Measurements from ENCODE around the gene ECHS1.
"Not testable (repeated sequence)": the region's sequence is repeated elsewhere in the genome, so short reads cannot be mapped to it uniquely, and the experiment has no call there.

ECHS1 gene

DNA sequence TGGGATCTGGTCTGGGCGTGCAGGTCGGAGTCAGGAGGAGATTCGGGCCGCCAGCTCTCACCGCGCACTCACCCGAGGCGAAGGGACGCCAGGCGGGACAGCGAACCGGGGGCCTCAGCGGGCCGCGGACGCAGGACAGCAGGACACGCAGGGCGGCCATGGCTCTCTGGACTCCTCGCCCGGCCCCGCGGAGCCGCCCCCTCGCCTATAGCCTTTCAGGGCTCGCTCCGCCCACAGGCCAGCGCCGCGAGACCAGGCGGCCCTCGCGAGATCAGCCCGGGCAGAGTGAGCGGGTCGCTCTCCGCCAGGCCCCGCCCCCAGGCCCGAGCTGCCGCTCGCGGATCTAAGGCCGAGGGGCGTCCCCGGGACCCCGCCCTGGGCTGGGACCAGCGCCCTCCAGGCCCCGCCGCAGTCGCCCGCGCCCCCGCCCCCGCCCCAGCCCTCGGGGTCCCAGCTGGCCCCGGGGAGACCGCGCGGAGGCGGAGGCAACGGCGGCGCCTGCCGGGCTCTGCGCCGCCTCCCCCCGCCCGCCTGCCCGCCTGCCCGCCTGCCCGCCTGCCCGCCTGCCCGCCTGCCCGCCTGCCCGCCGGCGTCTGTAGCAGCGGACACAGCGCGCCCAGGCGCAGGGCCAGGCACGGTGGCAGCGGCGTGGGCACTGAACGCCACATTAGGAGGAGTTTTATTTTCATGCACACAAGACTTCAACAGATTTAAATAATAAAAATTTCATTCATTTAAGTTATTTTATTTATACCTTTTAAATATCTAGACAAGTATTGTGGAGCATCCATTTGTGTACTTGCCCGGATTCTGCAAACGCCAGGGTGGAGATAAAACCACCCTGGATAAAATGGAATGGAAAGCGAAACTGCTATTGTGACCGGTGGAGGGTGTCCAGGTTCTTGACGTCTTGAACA lies at the start of gene ECHS1:
TSS of gene ECHS1 (minus strand) at position 181 of the 917 bp plus-strand sequence. CDS start at position 160, 21 bp downstream.
- DNase-seq, result peak; percentile 67

DNA sequence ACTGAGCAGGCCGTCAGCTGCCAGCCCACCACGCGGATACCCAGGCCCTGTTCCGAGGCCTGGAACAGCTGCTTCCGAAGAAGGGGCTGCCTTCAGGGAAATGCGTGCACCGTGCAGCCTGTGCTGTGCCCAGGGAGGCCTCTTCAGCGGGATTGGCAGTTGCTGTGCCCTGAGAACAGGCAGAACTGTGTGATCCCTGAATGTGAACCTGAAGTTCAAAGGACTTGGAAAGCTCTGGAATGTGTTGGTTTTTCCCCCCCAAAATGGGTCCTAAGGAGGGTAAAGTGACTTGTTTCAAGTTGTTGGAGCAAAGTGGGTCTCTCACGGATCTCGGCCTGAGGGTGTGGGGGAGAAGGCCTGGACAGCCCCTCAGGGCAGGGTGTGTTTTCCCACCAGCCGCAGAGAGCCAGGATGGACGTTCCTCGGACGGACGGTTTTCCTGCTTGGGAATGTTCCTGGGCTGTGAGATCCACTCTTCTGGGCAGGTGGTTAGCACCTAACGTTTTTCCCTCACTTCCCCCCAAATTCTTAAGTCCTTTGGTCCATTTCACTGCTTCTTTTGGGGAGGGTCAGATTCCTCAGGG lies 49.2 kb upstream of the ECHS1 start:
- DNase-seq, result no peak

DNA sequence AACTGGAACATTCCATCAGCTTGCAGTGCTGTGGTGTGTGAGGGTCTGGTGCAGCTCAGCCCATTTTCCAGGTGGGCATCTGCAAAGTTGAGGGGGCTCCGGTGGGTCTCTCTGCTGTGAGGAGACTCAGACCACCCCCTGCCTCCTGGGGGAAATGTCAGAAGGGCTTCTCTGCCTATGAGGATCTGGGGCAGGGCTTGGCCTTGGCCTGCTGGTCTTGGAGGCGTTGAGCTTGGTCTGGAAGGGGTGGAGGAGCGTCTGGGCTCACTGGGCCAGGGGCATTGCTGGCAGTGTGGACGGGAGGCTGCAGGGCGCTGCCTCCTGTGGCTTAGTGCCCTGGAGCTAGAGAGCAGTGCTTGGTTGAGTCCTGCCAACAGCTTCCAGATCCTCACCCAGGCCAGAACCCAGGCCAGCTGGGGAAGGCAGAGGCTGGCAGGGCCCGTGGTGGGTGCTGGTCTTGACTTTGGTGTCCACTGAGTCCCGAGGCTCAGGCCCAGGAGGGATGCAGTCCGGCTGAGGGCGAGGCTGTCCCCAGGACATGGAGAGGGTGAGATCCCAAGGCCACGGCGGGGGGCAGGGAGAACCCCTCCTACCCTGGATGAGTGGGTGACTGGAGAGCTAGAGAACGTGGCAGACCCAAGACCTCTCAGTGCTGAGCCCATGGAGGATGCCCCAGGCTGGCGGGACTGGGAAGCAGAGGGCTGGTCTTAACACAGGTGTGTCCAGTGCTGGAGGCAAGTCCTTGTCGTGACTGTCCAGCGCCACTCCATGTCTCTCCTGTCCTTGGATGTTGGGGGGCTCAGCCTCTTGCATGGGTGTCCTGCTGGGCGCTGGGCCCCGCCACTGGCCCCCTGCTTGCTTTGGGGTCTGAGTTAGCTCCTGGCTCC lies 48.4 kb upstream of the ECHS1 start:
- no peak for DNase-seq

DNA sequence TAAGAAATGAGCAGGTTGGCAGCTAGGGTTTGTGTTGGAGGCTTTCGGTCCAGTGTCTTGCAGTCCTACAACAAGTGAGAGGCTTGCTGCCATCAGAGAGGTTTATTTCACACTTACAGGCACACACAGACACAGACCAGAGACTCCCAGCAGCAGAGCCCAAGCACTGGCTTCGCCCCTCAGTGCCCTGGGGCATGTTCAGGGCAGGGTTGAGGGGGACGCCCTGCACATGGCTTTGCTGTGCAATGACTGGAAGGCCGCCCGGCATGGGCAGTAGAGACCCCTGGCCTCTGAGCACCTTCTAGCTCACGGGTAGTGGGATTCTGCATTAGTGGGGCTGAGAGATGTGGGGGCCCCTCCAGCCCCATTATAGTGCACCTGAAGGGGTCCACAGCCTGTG lies 47.4 kb upstream of the ECHS1 start:
- no peak for DNase-seq

DNA sequence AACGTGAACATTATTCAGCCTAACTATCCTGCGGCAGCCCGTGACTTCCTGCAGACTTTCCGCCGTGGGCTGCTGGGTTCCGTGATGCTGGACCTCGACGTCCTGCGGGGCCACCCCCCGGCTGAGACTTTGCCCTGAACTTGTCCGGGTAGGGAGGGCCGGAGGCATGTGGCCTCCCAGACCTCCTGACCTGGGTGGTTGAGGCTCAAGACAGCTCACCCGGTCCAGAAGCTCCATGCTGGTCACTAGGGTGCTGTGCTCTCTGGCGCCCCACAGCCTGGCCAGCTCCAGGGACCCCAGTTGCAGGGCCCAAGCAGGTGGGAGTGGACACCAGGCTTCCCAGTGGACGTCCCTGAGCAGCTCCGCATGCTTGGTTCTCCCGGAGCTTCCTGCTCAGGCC lies 46.9 kb upstream of the ECHS1 start:
- DNase-seq, result no peak

DNA sequence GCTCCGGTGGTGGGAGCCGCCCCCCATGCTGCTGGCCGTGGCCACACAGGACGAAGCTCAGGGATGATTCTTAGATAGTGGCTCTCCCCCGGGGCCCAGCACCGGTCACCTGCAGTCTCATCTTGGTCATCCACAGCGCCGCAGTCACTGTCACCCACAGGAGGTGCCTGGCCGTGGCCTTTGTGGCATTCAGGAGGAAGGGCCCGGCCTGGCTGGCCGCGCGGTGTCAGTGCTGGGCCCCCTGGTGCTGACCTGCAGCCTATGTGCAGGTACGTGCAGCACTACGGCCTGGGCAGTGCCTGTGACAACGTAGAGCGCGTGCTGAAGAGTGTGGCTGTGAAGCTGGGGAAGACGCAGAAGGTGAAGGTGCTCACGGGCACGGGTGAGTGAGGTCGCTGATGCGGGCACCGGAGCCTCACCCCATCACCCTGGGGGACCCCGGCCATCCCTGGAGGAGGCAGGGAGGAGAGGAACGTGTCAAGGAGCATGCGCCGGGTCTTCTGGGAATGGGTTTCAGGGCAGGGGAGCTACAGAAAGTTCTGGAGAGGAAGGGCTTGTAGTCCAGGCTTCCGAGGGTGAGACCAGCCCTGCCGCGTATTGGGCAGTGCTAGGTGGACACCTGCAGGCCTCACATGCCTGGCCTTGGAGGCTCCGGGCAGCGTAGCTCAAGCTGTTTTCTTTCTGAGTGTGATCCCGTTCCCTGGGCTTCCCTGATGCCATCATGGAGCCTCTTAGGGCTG lies 46.2 kb upstream of the ECHS1 start:
- no peak for DNase-seq

DNA sequence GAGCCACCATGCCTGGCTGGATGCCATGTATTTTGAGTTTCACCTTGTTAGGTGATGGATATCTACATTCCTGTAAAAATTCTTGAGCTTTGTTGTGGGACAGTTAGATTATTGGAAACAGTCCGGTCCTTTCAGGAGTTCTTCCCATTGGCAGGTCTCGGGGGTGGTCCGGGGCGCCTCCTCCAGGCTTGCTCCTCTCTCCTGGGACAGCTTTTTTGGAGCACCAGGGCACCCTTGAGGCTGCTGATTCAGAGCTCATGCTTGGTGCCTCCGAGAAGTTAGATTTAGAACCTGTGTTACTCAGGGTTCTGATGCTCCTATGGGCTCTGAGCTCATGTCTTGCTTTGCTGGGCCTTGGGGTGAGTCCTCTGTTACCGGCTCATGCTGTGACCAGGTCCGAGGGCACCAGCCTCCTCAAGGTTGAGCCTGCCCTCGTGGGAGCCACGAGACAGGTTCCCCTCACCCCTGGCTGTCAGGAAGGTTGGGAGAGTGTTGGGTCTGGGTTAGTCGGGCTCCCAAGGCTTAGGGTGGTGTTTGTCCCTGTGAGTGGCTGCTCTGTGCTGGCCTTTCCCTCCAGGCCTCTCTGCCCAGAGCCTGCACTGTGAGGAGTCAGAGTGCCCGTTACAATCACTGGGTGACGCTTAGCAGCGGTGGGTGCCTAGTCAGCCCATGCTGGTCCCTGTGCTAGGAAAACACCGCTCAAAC lies 45.3 kb upstream of the ECHS1 start:
- DNase-seq, result no peak

DNA sequence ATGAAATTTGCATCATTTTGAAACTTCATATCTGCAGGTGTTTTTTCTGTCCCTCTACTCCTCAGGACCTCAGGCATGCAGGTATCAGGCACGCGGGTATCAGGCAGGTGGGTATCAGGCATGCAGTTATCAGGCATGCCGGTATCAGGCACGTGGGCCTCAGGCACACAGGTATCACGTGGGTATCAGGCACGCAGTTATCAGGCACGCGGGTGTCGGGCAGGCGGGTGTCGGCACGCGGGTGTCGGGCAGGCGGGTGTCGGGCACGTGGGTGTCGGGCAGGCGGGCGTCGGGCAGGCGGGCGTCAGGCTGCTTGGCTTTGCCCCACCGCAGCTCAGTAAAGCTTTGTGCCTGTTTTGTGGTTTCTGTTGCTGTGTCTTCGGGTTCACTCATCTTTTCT lies 42.6 kb upstream of the ECHS1 start:
- DNase-seq, result no peak

DNA sequence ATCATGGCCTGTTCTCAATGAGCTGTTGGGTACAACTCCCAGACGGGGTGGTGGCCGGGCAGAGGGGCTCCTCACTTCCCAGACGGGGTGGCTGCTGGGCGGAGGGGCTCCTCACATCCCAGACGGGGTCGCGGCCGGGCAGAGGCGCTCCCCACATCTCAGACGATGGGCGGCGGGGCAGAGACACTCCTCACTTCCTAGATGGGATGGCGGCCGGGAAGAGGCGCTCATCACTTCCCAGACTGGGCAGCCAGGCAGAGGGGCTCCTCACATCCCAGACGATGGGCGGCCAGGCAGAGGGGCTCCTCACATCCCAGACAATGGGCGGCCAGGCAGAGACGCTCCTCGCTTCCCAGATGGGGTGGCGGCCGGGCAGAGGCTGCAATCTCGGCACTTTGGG lies 41.2 kb upstream of the ECHS1 start:
- not testable (repeated sequence) for DNase-seq

DNA sequence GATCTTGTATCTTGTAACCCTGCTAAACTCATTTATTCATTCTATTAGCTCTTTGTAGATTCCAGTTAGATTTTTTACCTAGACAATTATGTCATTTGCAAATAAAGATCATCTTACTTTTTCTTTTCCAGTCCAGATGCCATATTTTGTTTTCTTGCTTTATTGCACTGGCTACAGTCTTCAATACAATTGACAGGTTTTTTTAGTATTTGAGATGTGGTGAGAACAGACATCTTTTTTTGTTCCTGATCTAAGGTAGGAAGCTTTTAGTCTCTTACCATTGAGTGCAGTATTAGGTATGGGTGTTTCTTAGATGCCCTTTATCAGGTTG lies 39.2 kb upstream of the ECHS1 start:
- no peak for DNase-seq

DNA sequence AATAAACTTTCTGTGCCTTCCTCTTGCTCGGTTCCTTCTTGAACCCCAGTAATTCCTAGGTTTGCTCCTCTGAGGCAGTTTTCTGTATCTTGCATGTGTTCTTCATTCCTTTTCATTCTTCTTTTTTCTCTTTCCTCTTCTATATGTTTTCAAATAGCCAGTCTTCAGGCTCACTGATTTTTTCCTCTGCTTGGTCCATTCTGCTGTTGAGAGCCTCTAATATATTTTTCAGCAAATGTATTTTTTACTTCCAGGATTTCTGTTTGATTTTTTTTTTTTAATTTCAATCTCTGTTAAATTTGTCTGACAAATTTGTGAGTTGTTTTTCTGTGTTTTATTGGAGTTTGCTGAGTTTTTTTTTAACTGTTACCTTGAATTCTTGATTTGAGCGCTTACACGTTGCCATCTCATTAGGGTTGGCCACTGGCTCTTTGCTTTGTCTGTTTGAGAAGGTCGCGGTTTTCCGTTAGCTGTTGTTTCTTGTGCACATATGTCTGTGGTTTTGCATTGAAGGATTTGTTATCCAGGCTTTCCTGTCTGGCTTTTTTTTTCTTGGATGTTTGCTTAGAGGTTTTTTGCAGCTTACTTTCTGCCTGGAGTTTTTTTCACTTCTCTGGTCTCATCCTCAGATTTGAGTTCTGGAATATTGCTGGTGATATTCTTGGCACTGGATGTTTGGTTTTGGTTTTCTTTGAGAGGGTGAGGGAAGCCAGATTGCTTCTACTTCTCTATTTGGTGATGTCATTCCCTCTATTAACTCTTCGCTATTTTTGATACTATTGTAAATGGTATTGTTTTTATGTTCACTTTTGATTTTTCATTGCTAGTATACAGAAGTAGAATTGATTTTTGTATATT lies 38.6 kb upstream of the ECHS1 start:
- DNase-seq, result no peak

DNA sequence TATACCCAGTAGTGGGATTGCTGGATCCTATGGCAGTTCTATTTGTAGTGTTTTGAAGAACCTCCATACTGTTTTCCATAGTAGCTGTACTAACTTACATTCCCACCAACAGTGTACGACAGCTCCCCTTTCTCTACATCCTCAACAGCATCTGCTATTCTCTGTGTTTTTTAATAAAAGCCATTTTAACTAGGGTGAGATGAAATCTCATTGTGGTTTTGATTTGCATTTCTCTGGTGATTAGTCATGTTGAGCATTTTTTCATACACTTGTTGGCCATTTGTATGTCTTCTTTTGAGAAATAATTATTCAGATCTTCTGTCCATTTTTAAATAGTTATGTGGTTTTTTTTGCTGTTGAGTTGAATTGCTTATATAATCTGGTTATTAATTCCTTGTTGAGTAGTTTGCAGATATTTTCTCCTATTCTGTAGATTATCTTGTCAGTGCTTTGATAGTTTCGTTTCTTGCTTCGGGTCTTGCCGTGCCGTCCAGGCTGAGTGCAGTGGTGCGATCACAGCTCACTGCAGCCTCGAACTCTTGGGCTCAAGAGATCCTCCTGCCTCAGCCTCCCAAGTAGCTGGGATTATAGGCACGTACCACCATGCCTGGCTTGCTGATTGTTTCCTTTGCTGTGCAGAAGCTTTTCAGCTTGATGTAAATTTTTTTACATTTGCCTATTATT lies 32.8 kb upstream of the ECHS1 start:
- DNase-seq, result no peak

DNA sequence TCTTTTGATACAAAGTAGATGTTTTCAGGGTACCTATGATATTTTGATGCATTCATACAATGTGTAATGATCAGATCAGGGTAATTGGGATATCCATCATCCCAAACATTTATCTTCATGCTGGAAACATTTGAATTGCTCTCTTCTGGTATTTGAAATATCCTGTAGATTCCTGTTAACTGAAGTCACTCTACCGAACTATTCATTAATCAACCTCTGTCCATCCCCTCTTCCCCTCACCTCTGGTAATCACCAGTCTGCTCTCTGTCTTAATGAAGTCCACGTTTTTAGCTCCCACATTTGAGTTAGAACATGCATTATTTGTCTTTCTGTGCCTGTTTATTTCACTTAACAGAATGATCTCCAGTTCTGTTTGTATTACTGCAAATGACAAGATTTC lies 32.1 kb upstream of the ECHS1 start:
- DNase-seq, result no peak

DNA sequence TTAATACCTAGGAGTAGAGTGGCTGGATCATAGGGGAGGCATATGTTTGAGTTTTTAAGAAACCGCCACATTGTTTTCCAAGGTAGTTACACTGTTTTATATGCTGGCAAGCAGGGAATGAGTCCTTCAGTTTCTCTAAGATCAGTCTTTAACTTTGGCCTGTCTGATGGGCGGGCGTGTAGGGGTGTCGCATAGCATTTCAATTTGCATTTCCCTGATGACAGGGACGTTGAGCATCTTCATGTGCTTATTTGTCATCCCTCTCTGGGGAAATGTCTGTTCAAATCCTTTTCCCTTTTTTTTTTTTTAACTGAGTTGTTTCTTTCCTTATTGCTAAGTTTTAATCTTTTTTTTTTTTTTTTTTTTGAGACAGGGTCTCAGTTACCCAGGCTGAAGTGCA lies 30.6 kb upstream of the ECHS1 start:
- no peak for DNase-seq

DNA sequence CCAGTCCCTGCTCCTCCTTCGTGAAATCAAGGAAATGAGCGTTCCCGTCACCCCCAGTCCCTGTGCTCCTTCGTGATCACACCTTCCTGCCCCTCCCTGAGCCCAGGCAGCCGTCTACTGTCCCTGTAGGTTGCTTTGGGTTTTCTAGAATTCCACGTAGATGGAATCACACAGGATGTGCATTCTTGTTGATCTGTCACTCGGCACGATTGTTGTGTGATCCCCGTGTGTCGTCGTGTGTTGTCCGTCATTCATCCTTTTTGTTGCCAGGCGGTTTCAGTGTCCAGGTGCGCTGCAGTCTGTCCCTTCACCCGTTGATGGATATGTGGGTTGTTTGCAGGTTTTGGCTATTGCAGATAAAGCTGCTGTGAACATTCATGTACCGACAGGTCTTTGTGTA lies 30.2 kb upstream of the ECHS1 start:
- no peak for DNase-seq

DNA sequence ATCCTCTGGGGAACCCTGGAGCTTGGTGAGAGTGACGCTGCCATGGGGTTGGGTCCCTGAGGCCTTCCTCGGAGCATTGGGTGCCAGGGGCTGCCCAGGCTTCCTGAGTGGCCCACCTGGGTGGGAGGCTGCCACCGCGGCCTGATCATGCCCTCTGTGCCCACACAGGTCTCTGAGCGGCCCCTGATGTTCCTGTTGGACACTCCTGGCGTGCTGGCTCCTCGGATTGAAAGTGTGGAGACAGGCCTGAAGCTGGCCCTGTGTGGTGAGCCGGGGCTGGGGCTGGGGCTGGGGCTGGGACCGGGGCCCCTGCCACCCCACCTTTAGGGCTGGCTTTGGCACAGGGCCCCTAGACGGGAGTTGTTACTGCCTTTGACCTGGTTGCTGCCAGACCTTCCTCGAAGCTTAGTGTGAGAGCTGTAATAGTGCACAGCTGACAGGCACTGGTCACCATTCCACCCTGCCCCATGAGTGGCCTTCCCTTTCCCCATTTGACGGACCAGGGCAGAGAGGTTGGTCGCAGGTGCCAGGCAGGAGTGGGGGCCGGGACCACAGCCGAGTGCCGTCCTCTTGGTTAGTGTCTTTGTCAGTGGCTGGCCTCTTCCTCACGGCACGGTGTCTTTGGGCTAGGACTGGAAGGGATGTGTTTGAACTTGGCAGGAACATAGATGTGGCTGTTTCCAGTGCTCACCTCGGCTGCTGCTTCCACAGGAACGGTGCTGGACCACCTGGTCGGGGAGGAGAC lies 29.0 kb upstream of the ECHS1 start:
- DNase-seq, result no peak

DNA sequence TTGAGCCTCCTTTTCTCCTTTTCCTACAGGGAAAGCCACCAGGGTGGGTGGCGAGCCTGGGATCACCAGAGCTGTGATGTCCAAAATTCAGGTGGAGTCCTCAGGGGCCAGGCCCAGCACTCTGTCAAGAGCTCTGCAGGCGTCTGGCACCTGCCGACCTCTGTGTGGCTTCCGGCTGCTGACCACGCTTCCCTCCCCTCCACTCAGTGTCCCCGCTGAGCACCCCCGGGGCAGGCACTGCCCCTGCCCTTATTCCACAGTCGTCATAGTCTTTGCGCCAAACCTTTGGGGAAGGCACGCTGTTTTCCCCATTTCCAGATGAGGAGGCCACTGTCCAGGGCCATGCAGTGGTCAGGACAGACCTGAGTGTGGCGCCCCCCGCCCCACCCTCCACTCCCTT lies 28.3 kb upstream of the ECHS1 start:
- DNase-seq, result no peak

DNA sequence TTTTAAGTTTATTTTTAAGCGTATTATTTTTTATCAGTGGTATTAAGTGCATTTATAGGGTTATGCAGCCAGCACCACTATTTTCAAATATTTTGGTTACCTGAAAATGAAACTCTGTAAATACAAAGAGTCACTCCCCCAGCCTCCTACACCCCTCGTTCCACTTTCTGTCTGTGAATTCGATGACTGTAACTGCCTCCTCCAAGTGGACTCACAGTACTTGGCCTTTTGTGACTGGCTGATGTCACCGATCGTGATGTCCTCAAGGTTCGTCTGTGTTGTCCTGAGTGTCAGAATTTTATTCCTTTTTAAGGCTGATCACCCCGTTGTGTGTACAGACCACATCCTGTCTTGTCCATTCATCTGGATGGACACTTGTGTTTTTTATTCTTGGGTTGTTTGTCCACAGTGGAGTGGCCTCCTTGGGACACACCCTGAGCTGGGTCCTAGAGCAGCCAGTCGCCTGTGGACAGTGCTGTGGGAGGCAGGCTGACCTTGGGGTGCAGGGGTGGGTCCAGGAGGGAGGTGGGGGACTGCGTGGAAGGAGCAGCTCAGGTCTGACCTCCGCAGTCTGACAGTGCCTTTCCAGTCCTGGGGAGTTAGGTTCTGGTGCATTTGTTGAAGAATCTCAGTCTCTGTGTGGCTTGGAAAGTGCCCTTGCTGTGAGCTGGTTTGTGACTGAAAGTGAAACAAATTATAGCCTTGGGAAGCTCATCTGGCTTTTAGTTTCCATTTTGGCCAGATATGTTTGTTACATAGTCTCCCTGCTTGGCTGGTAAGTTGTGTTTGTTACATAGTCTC lies 27.7 kb upstream of the ECHS1 start:
- no peak for DNase-seq

DNA sequence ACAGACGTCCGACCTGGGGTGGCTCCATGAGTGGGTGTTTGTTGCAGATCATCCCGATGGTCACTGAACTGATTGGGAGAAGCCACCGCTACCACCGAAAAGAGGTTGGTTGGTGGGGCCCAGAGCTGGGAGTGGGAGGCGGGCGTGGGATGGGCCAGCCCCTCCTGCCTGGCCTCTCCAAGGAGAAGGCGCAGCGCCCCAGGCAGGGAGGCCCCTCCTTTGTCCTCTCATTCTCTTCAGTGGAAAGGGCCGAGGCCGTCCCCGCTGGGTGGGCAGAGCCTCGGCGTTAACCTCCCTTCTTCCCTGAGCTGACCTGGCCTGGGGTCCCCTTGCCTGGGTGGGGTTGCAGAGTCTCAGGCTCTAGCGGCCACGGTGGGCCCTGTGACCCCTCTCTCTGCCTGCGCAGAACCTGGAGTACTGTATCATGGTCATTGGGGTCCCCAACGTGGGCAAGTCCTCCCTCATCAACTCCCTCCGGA lies 26.0 kb upstream of the ECHS1 start:
- no peak for DNase-seq

Data from NCI-H446 treated with DMSO at 0.1 percent for 48 hours (cell line).